Aorta (tissue), 5 donors: ENCODE data around the gene PGR. TPM values are rescaled to one million over a fixed set of nuclear protein-coding genes. Genes with fewer than 3 reads are reported as not detected.
A peak's percentile ranks its signal among the peaks of the same experiment; 100 is the strongest.

Source experiments
- ATAC-seq: fragments of 200-7000 bp; cut with Tn5 transposase; one replicate; pipeline ENCODE4 v1.9.1; 2022; ENCODE audit warnings: moderate library complexity; ENCODE audit not compliant: low FRiP score
- DNase-seq, 2 donors: peaks; one replicate each; pipeline ENCODE4 v3.0.0-alpha.2; 2020
- H3K27ac ChIP-seq, 2 donors: one replicate each; pipeline ENCODE4 v1.5.1; 2013; ENCODE audit warnings: low read length in 2 of 2, mild to moderate bottlenecking in 2 of 2, moderate library complexity in 2 of 2, control low read depth in 1 of 2, inconsistent platforms in 1 of 2, low read depth in 1 of 2
- H3K27me3 ChIP-seq, 2 donors: one replicate each; pipeline ENCODE4 v1.6.1; 2013; ENCODE audit warnings: control low read depth in 1 of 2, low read length in 1 of 2, mild to moderate bottlenecking in 1 of 2, moderate library complexity in 1 of 2; ENCODE audit not compliant: insufficient read depth in 2 of 2, control insufficient read depth in 1 of 2
- H3K36me3 ChIP-seq, 2 donors: one replicate each; pipeline ENCODE4 v1.6.1; 2013; ENCODE audit warnings: control low read depth in 1 of 2, low read length in 1 of 2, mild to moderate bottlenecking in 1 of 2; ENCODE audit not compliant: insufficient read depth in 2 of 2, control insufficient read depth in 1 of 2
- H3K4me1 ChIP-seq, 2 donors: one replicate each; pipeline ENCODE4 v1.6.1; 2013; ENCODE audit warnings: low read length in 2 of 2, control low read depth in 1 of 2, mild to moderate bottlenecking in 1 of 2, moderate library complexity in 1 of 2; ENCODE audit not compliant: insufficient read depth in 2 of 2, control insufficient read depth in 1 of 2
- H3K4me3 ChIP-seq, 2 donors: one replicate each; pipeline ENCODE4 v1.5.1; 2013; ENCODE audit warnings: low read length in 2 of 2, control low read depth in 1 of 2, mild to moderate bottlenecking in 1 of 2
- H3K9me3 ChIP-seq: one replicate; pipeline ENCODE4 v1.6.1; 2013; ENCODE audit warnings: mild to moderate bottlenecking, low read length; ENCODE audit not compliant: control insufficient read depth
- WGBS, 2 donors: extraction: QIAGEN DNeasy Blood & Tissue Kit; methylation state at CpG; one replicate each; pipeline ENCODE4 v1.1.7; 2013; 5-methylcytosine and 5-hydroxymethylcytosine counted together
- intact Hi-C, 2 donors: fragments of 100-400 bp; cut with DNase I; formaldehyde crosslinking; loops; one replicate each; pipeline versions ENCODE4 v1.14.2 to v1.15.0; 2022
- polyA plus RNA-seq, 2 donors: library from polyadenylated mRNA; stranded (reverse); fragments of 200-250 nt; gene quantifications; one replicate each; pipeline ENCODE4 v1.2.3, GENCODE V29; 2013
- total RNA-seq, 2 donors: library from RNA; stranded (reverse); fragmentation: NEBNext Ultra II Directional; extraction: Animal tissue kit (Norgen Biotek cat#: 25700); gene quantifications; one replicate each; pipeline ENCODE4 v1.2.1, GENCODE V29; 2021
- donor health status: healthy with polysubstance abuse.
- donor health status: Bipolar disorder and iron deficiency.
- donor health status: DM: no; HTN: no; CAD: no.
- donor health status: DM: no; HTN: no; CAD: no.
- donor health status: DM: yes; HTN: yes; CAD: no.

Gene PGR
- total and polyA plus RNA-seq, 4 donors = 3.1 to 16.7 (median 9.6) TPM

GRCh38 chr11:101051677-101052076 is 77.9 kb downstream of the PGR start:
- ATAC-seq (no peak), DNase-seq (no peak)
- Histone ChIP-seq H3K9me3 (no peaks in the 10 kb centered on the region), H3K27ac (no peak overlapping the region), H3K27me3 (no peaks in the 10 kb centered on the region), H3K4me3 (no peak overlapping the region), H3K4me1 (no peaks in the 10 kb centered on the region), H3K36me3 (no peaks in the 10 kb centered on the region)
- intact Hi-C loops = no loop called here
- 89 to 91% methylated on average over 2 of the region's 2 CpGs for WGBS, 2 donors

- no peak overlapping the region for H3K27ac ChIP-seq
- H3K36me3 ChIP-seq = no peaks in the 10 kb centered on the region
- DNase-seq (no peak), ATAC-seq (no peak)
- H3K4me1 ChIP-seq = no peaks in the 10 kb centered on the region
- H3K9me3 ChIP-seq = no peaks in the 10 kb centered on the region
- H3K4me3 ChIP-seq = no peak overlapping the region
- intact Hi-C loops = no loop called here
- 96 to 97% methylated on average over 2 of the region's 2 CpGs for WGBS, 2 donors
- no peaks in the 10 kb centered on the region for H3K27me3 ChIP-seq
These were observed 79.8 kb downstream of the PGR start for GRCh38 chr11:101049813-101050212.

- no peaks in the 10 kb centered on the region for H3K4me1 ChIP-seq
- DNase-seq (no peak), ATAC-seq (no peak)
- H3K36me3 ChIP-seq = no peaks in the 10 kb centered on the region
- H3K27me3 ChIP-seq = no peaks in the 10 kb centered on the region
- WGBS, 2 donors = 75% methylated on average over 4 of the region's 4 CpGs
- H3K27ac ChIP-seq = no peak overlapping the region
- intact Hi-C loops = no loop called here
- no peaks in the 10 kb centered on the region for H3K9me3 ChIP-seq
- no peak overlapping the region for H3K4me3 ChIP-seq
These were observed 80.5 kb downstream of the PGR start for GRCh38 chr11:101049123-101049522.

- Histone ChIP-seq H3K27ac (no peak overlapping the region), H3K9me3 (no peaks in the 10 kb centered on the region), H3K4me3 (no peak overlapping the region), H3K4me1 (no peaks in the 10 kb centered on the region), H3K27me3 (no peaks in the 10 kb centered on the region), H3K36me3 (no peaks in the 10 kb centered on the region)
- ATAC-seq (no peak), DNase-seq (no peak)
- WGBS, 2 donors = 80 to 88% methylated on average over 5 of the region's 5 CpGs
- intact Hi-C loops = no loop called here
These were observed 81.1 kb downstream of the PGR start for GRCh38 chr11:101048479-101048878.

- 95 to 97% methylated on average over 2 of the region's 2 CpGs for WGBS, 2 donors
- intact Hi-C loops = no loop called here
- H3K4me1 ChIP-seq = no peaks in the 10 kb centered on the region
- ATAC-seq (no peak), DNase-seq (no peak)
- H3K4me3 ChIP-seq = no peak overlapping the region
- no peaks in the 10 kb centered on the region for H3K27me3 ChIP-seq
- no peak overlapping the region for H3K27ac ChIP-seq
- no peaks in the 10 kb centered on the region for H3K9me3 ChIP-seq
- H3K36me3 ChIP-seq = no peaks in the 10 kb centered on the region
These were observed 82.7 kb downstream of the PGR start for GRCh38 chr11:101046947-101047346.

GRCh38 chr11:101045415-101045814 is 84.2 kb downstream of the PGR start:
- no peaks in the 10 kb centered on the region for H3K27me3 ChIP-seq
- H3K4me3 ChIP-seq = no peak overlapping the region
- H3K27ac ChIP-seq = no peak overlapping the region
- ATAC-seq = no peak
- no peaks in the 10 kb centered on the region for H3K4me1 ChIP-seq
- no peaks in the 10 kb centered on the region for H3K36me3 ChIP-seq
- DNase-seq = no peak
- intact Hi-C loops = no loop called here
- WGBS, 2 donors = 91 to 98% methylated on average over 1 of the region's 1 CpG
- no peaks in the 10 kb centered on the region for H3K9me3 ChIP-seq

- H3K4me3 ChIP-seq = no peak overlapping the region
- no peaks in the 10 kb centered on the region for H3K9me3 ChIP-seq
- DNase-seq (no peak), ATAC-seq (no peak)
- no peaks in the 10 kb centered on the region for H3K4me1 ChIP-seq
- 99 to 100% methylated on average over 1 of the region's 1 CpG for WGBS, 2 donors
- no peaks in the 10 kb centered on the region for H3K27me3 ChIP-seq
- H3K36me3 ChIP-seq = no peaks in the 10 kb centered on the region
- H3K27ac ChIP-seq = no peak overlapping the region
- intact Hi-C loops = no loop called here
These were observed 85.7 kb downstream of the PGR start for GRCh38 chr11:101043940-101044339.

GRCh38 chr11:101035872-101036271 is 93.7 kb downstream of the PGR start:
- no peak for ATAC-seq

GRCh38 chr11:101034076-101034475 is 95.5 kb downstream of the PGR start:
- Histone ChIP-seq H3K27ac (peak overlapping the region in 1 of 2 donors; percentile 36), H3K4me3 (no peak overlapping the region), H3K9me3 (no peaks in the 10 kb centered on the region), H3K4me1 (peaks cover 0 to 4% of the 10 kb centered on the region in 2 donors), H3K36me3 (no peaks in the 10 kb centered on the region), H3K27me3 (no peaks in the 10 kb centered on the region)
- DNase-seq = peak in 1 of 2 donors; percentile 59
- intact Hi-C loops = no loop called here
- WGBS, 2 donors = 8 to 9% methylated on average over 4 of the region's 4 CpGs
- ATAC-seq = peak; percentile 76

More at GRCh38 chr11:101035872-101036271, 93.7 kb downstream of the PGR start:
- Histone ChIP-seq H3K27ac (peak overlapping the region in 1 of 2 donors; percentile 28), H3K9me3 (no peaks in the 10 kb centered on the region), H3K36me3 (no peaks in the 10 kb centered on the region), H3K4me1 (peaks cover 0 to 4% of the 10 kb centered on the region in 2 donors), H3K4me3 (no peak overlapping the region), H3K27me3 (no peaks in the 10 kb centered on the region)
- intact Hi-C loops = loop anchor here in 1 of 2 donors (5.0 kb wide), 1 partner anchor 91 kb away; the partner anchor contains the start of gene PGR
- no peak for DNase-seq
- WGBS, 2 donors = 42 to 46% methylated on average over 1 of the region's 1 CpG
